Activated CD4-positive, CD25-positive, alpha-beta regulatory T cell (primary cell): ENCODE data around the gene KLHL12.

Experiments
- DNase-seq, 4 experiments: peaks; one replicate each; lab custom pipeline; 2025; lab: John Stamatoyannopoulos, UW

Gene KLHL12

GRCh38 chr1:202888221-202888530 lies 38.9 kb downstream of the KLHL12 start:
- no peak for DNase-seq

GRCh38 chr1:202880961-202881460 lies 46.0 kb downstream of the KLHL12 start:
- DNase-seq, result no peak

GRCh38 chr1:202880062-202880461 lies 47.0 kb downstream of the KLHL12 start:
- no peak for DNase-seq

- no peak for DNase-seq
Observed at GRCh38 chr1:202879128-202879527, 47.9 kb downstream of the KLHL12 start.

- DNase-seq, result no peak
Observed at GRCh38 chr1:202873026-202873425, 54.0 kb downstream of the KLHL12 start.

GRCh38 chr1:202871367-202871766 lies 55.7 kb downstream of the KLHL12 start:
- DNase-seq, result no peak

- no peak for DNase-seq
Observed at GRCh38 chr1:202862679-202863560, 64.1 kb downstream of the KLHL12 start.

- DNase-seq, result peak in 1 of 4 experiments; percentile 4
Observed at GRCh38 chr1:202861420-202862132, 65.5 kb downstream of the KLHL12 start.

- DNase-seq, result peak in 1 of 4 experiments; percentile 5
Observed at GRCh38 chr1:202860744-202861419, 66.2 kb downstream of the KLHL12 start.

- DNase-seq, result no peak
Observed at GRCh38 chr1:202858789-202859414, 68.1 kb downstream of the KLHL12 start.

GRCh38 chr1:202858331-202858730 lies 68.7 kb downstream of the KLHL12 start:
- no peak for DNase-seq

- no peak for DNase-seq
Observed at GRCh38 chr1:202857136-202857610, 69.9 kb downstream of the KLHL12 start.

GRCh38 chr1:202856014-202856413 lies 71.0 kb downstream of the KLHL12 start:
- no peak for DNase-seq

- no peak for DNase-seq
Observed at GRCh38 chr1:202854787-202855186, 72.2 kb downstream of the KLHL12 start.

- DNase-seq, result peak in 1 of 4 experiments; percentile 2
Observed at GRCh38 chr1:202852163-202852904, 74.7 kb downstream of the KLHL12 start.

- DNase-seq, result no peak
Observed at GRCh38 chr1:202850593-202851362, 76.3 kb downstream of the KLHL12 start.

- no peak for DNase-seq
Observed at GRCh38 chr1:202848191-202848542, 78.9 kb downstream of the KLHL12 start.

GRCh38 chr1:202844935-202845334 lies 82.1 kb downstream of the KLHL12 start:
- no peak for DNase-seq

GRCh38 chr1:202844259-202844658 lies 82.8 kb downstream of the KLHL12 start:
- DNase-seq, result no peak

GRCh38 chr1:202843081-202843480 lies 84.0 kb downstream of the KLHL12 start:
- DNase-seq, result no peak
